IgD-negative memory B cell (primary cell): Measurements from ENCODE around the gene SNRPF. TPM values are rescaled to one million over a fixed set of nuclear protein-coding genes. Genes with fewer than 3 reads are reported as not detected.
A peak's percentile ranks its signal among the peaks of the same experiment; 100 is the strongest.
"Not testable (repeated sequence)": the region's sequence is repeated elsewhere in the genome, so short reads cannot be mapped to it uniquely, and the experiment has no call there.

ENCODE experiments used
- H3K27ac Mint-ChIP-seq, 3 donors: one replicate each; pipeline ENCODE4 v1.8.0; 2020 to 2022; ENCODE audit warnings: mild to moderate bottlenecking in 3 of 3, mixed read lengths in 3 of 3, moderate library complexity in 1 of 3
- H3K27me3 Mint-ChIP-seq: one replicate; pipeline ENCODE4 v1.8.0; 2021; ENCODE audit warnings: mixed read lengths
- H3K36me3 Mint-ChIP-seq: one replicate; pipeline ENCODE4 v1.8.0; 2020; ENCODE audit warnings: mild to moderate bottlenecking, mixed read lengths
- H3K4me1 Mint-ChIP-seq, 3 donors: one replicate each; pipeline ENCODE4 v1.8.0; 2020 to 2022; ENCODE audit warnings: mixed read lengths in 3 of 3, mild to moderate bottlenecking in 1 of 3
- H3K4me3 Mint-ChIP-seq, 4 donors: one replicate each; pipeline ENCODE4 v1.8.0; 2020 to 2022; ENCODE audit warnings: mild to moderate bottlenecking in 4 of 4, mixed read lengths in 4 of 4, moderate library complexity in 3 of 4
- H3K9me3 Mint-ChIP-seq, 3 donors: one replicate each; pipeline ENCODE4 v1.8.0; 2020 to 2021; ENCODE audit warnings: mixed read lengths in 3 of 3, mild to moderate bottlenecking in 1 of 3
- polyA plus RNA-seq: library from polyadenylated mRNA; unstranded; fragments of 300-500 nt; fragmentation: Illumina TruSeq; gene quantifications from one replicate; pipeline ENCODE4 v1.2.3, GENCODE V29; 2021

The SNRPF gene
- polyA plus RNA-seq, 1 donor from 2014 or later: 50.6 TPM

DNA sequence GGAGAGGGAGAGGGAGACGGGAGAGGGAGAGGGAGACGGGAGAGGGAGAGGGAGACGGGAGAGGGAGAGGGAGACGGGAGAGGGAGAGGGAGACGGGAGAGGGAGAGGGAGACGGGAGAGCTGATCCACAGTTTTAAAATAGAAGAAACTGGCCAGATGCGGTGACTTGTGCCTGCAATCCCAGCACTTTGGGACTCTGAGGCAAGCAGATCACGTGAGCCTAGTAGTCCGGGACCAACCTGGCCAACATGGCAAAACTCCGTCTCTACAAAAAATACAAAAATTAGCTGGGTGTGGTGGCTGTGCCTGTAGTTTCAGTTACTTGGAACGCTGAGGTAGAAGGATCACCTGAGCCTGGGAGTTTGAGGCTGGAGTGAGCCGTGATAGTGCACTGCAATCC, 16.3 kb upstream of the SNRPF start:
- peaks cover 23% of the 10 kb centered on the region for H3K27me3 Mint-ChIP-seq
- H3K4me1 Mint-ChIP-seq, H3K36me3 Mint-ChIP-seq, H3K27ac Mint-ChIP-seq, H3K4me3 Mint-ChIP-seq, H3K9me3 Mint-ChIP-seq: not testable (repeated sequence)

GRCh38 chr12:95848575-95849388, 10.0 kb upstream of the SNRPF start:
- H3K36me3 Mint-ChIP-seq: no peaks in the 10 kb centered on the region
- no peak overlapping the region for H3K4me3 Mint-ChIP-seq
- H3K9me3 Mint-ChIP-seq: no peaks in the 10 kb centered on the region
- no peak overlapping the region for H3K27ac Mint-ChIP-seq
- H3K27me3 Mint-ChIP-seq: peaks cover 11% of the 10 kb centered on the region
- H3K4me1 Mint-ChIP-seq: peaks cover 0 to 4% (median 2%) of the 10 kb centered on the region in 3 donors

GRCh38 chr12:95851606-95852005, 7.1 kb upstream of the SNRPF start:
- no peak overlapping the region for H3K4me3 Mint-ChIP-seq
- no peak overlapping the region for H3K27ac Mint-ChIP-seq
- no peaks in the 10 kb centered on the region for H3K36me3 Mint-ChIP-seq

GRCh38 chr12:95852133-95852532, 6.6 kb upstream of the SNRPF start:
- Mint-ChIP-seq H3K27ac (no peak overlapping the region), H3K4me1 (peaks cover 0 to 4% (median 2%) of the 10 kb centered on the region in 3 donors), H3K36me3 (no peaks in the 10 kb centered on the region), H3K9me3 (no peaks in the 10 kb centered on the region), H3K4me3 (no peak overlapping the region), H3K27me3 (peaks cover 5% of the 10 kb centered on the region)

More at GRCh38 chr12:95851606-95852005, 7.1 kb upstream of the SNRPF start:
- Mint-ChIP-seq H3K4me1 (peaks cover 0 to 4% (median 2%) of the 10 kb centered on the region in 3 donors), H3K9me3 (no peaks in the 10 kb centered on the region), H3K27me3 (peaks cover 7% of the 10 kb centered on the region)

GRCh38 chr12:95857156-95857555, 1.6 kb upstream of the SNRPF start:
- peaks cover 6% of the 10 kb centered on the region for H3K27me3 Mint-ChIP-seq
- no peak overlapping the region for H3K4me3 Mint-ChIP-seq
- H3K27ac Mint-ChIP-seq: no peak overlapping the region
- no peaks in the 10 kb centered on the region for H3K9me3 Mint-ChIP-seq
- H3K36me3 Mint-ChIP-seq: peaks cover 5% of the 10 kb centered on the region
- H3K4me1 Mint-ChIP-seq: peaks cover 2 to 12% (median 11%) of the 10 kb centered on the region in 3 donors

DNA sequence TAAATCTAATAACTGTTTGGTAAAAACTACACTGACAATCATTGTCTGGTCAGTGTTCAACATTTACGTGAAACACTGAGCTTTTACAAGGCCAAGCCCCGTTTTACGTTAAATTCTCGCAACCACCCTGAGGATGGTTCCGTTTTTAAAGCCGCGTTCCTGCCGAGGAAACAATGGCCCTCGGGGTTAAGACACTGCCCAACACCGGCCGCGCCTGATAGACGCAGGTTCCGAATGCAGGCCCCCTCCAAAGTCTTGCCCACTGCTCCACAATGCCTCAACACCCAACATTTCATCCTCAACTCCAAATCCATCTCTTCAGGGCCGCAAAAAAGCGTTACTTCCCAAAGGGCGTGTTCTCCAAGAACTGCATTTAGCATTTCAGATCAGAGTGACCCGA, 953 bp upstream of the SNRPF start:
- no peaks in the 10 kb centered on the region for H3K9me3 Mint-ChIP-seq
- no peak overlapping the region for H3K27ac Mint-ChIP-seq
- no peak overlapping the region for H3K4me3 Mint-ChIP-seq
- peaks cover 6% of the 10 kb centered on the region for H3K27me3 Mint-ChIP-seq
- peaks cover 2 to 12% (median 11%) of the 10 kb centered on the region in 3 donors for H3K4me1 Mint-ChIP-seq
- H3K36me3 Mint-ChIP-seq: peaks cover 5% of the 10 kb centered on the region

GRCh38 chr12:95859344-95859816, 628 bp downstream of the SNRPF start:
- peaks cover 11% of the 10 kb centered on the region for H3K36me3 Mint-ChIP-seq
- no peaks in the 10 kb centered on the region for H3K9me3 Mint-ChIP-seq
- H3K4me1 Mint-ChIP-seq: peaks cover 8 to 16% (median 14%) of the 10 kb centered on the region in 3 donors
- no peak overlapping the region for H3K4me3 Mint-ChIP-seq
- peaks cover 5% of the 10 kb centered on the region for H3K27me3 Mint-ChIP-seq
- H3K27ac Mint-ChIP-seq: no peak overlapping the region

GRCh38 chr12:95859947-95860850, 1.4 kb downstream of the SNRPF start:
- peaks cover 8 to 16% (median 14%) of the 10 kb centered on the region in 3 donors for H3K4me1 Mint-ChIP-seq
- peaks cover 2% of the 10 kb centered on the region for H3K27me3 Mint-ChIP-seq
- no peak overlapping the region for H3K27ac Mint-ChIP-seq
- H3K36me3 Mint-ChIP-seq: peaks cover 11% of the 10 kb centered on the region
- H3K4me3 Mint-ChIP-seq: peak overlapping the region in 1 of 4 donors; percentile 37
- no peaks in the 10 kb centered on the region for H3K9me3 Mint-ChIP-seq

DNA sequence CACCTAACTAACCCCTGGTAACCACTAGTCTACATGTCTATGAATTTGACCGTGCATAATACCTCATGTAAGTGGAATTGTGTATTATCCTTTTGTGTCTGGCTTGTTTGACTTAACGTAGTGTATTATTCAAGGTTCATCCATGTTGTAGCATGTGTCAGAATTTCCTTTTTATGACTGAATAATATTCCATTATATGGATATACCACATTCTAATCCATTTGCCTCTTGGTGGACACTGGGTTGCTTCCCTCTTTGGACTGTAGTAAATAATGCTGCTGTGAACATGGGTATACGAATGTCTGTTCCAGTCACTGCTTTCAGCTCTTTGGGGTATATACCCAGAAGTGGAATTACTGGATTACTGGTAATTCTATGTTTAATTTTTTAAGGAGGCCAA, 3.3 kb downstream of the SNRPF start:
- H3K4me1 Mint-ChIP-seq: peaks cover 8 to 16% (median 14%) of the 10 kb centered on the region in 3 donors
- no peak overlapping the region for H3K4me3 Mint-ChIP-seq
- peaks cover 2% of the 10 kb centered on the region for H3K27me3 Mint-ChIP-seq
- H3K27ac Mint-ChIP-seq: no peak overlapping the region
- no peaks in the 10 kb centered on the region for H3K9me3 Mint-ChIP-seq
- H3K36me3 Mint-ChIP-seq: peaks cover 11% of the 10 kb centered on the region

- Mint-ChIP-seq H3K9me3 (no peaks in the 10 kb centered on the region), H3K4me3 (no peak overlapping the region), H3K27ac (no peak overlapping the region), H3K27me3 (no peaks in the 10 kb centered on the region), H3K36me3 (peaks cover 11% of the 10 kb centered on the region), H3K4me1 (peaks cover 6 to 15% (median 13%) of the 10 kb centered on the region in 3 donors)
These were observed 4.6 kb downstream of the SNRPF start for GRCh38 chr12:95863337-95863736.

- Mint-ChIP-seq H3K9me3 (no peaks in the 10 kb centered on the region), H3K27ac (no peak overlapping the region), H3K4me3 (no peak overlapping the region), H3K4me1 (peaks cover 12 to 19% (median 12%) of the 10 kb centered on the region in 3 donors), H3K36me3 (peaks cover 18% of the 10 kb centered on the region), H3K27me3 (no peaks in the 10 kb centered on the region)
These were observed 12.1 kb downstream of the SNRPF start for GRCh38 chr12:95870897-95871296.

- Mint-ChIP-seq H3K9me3 (peaks cover 0 to 2% (median 0%) of the 10 kb centered on the region in 3 donors), H3K4me1 (peaks cover 1 to 3% (median 1%) of the 10 kb centered on the region in 3 donors), H3K27me3 (no peaks in the 10 kb centered on the region), H3K27ac (no peak overlapping the region), H3K4me3 (no peak overlapping the region), H3K36me3 (peaks cover 18% of the 10 kb centered on the region)
These were observed 15.7 kb downstream of the SNRPF start for GRCh38 chr12:95874452-95874851.

DNA sequence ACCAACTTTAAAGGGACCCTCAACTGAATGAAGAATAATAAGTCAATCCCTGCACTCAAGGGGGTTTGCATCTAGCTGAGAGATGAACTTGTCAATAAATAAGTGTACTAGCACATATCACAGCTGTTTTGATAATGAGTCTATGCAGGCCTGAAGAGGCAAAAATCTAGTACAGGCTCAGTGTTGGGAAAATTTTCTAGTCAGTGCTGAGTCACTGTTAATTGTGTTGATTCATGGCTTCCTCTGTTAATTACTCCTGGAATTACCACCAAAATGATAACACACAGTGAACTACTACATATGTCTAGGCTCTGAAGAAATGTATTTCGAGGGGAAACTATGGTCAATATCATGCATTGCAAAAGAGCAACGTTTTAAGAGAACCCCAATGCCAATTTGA, 18.9 kb downstream of the SNRPF start:
- Mint-ChIP-seq H3K9me3 (peaks cover 0 to 2% (median 0%) of the 10 kb centered on the region in 3 donors), H3K27ac (no peak overlapping the region)

GRCh38 chr12:95880895-95881294, 22.1 kb downstream of the SNRPF start:
- Mint-ChIP-seq H3K36me3 (no peaks in the 10 kb centered on the region), H3K27me3 (no peaks in the 10 kb centered on the region), H3K4me1 (no peaks in the 10 kb centered on the region), H3K27ac (no peak overlapping the region), H3K9me3 (peaks cover 0 to 2% (median 0%) of the 10 kb centered on the region in 3 donors), H3K4me3 (no peak overlapping the region)

More for the DNA sequence above, 18.9 kb downstream of the SNRPF start:
- Mint-ChIP-seq H3K4me1 (no peaks in the 10 kb centered on the region), H3K4me3 (no peak overlapping the region), H3K36me3 (peaks cover 11% of the 10 kb centered on the region), H3K27me3 (no peaks in the 10 kb centered on the region)

- Mint-ChIP-seq H3K4me1 (no peaks in the 10 kb centered on the region), H3K27me3 (no peaks in the 10 kb centered on the region), H3K4me3 (no peak overlapping the region), H3K27ac (no peak overlapping the region), H3K36me3 (no peaks in the 10 kb centered on the region), H3K9me3 (no peaks in the 10 kb centered on the region)
These were observed 22.7 kb downstream of the SNRPF start for GRCh38 chr12:95881331-95881955.
